Skeletal muscle satellite cell (primary cell): ENCODE measurements around the gene DNAJA4.
"Not testable (repeated sequence)": the region's sequence is repeated elsewhere in the genome, so short reads cannot be mapped to it uniquely, and the experiment has no call there.

ENCODE experiments used
- H3K27me3 ChIP-seq: 2 replicates; pipeline ENCODE4 v1.7.0; 2013; ENCODE audit warnings: low read length; ENCODE audit not compliant: control insufficient read depth, insufficient read depth
- H3K36me3 ChIP-seq: 2 replicates; pipeline ENCODE4 v1.7.0; 2013; ENCODE audit warnings: mild to moderate bottlenecking, control low read depth, low read length; ENCODE audit not compliant: insufficient read depth
- H3K4me1 ChIP-seq: 2 replicates; pipeline ENCODE4 v1.7.0; 2013; ENCODE audit warnings: low read length; ENCODE audit not compliant: control insufficient read depth, insufficient read depth
- H3K4me2 ChIP-seq: 2 replicates; pipeline ENCODE4 v1.7.0; 2013; ENCODE audit warnings: mild to moderate bottlenecking, low read length
- H3K4me3 ChIP-seq: 2 replicates; pipeline ENCODE4 v1.7.0; 2013; ENCODE audit warnings: low read length
- H3K9ac ChIP-seq: 2 replicates; pipeline ENCODE4 v1.7.0; 2013; ENCODE audit warnings: mild to moderate bottlenecking, low read depth, low read length, moderate library complexity
- H3K9me3 ChIP-seq: replicated peaks from 2 replicates; pipeline ENCODE4 v1.7.0; 2013; ENCODE audit warnings: mild to moderate bottlenecking, control low read depth, low read length

Gene DNAJA4

DNA sequence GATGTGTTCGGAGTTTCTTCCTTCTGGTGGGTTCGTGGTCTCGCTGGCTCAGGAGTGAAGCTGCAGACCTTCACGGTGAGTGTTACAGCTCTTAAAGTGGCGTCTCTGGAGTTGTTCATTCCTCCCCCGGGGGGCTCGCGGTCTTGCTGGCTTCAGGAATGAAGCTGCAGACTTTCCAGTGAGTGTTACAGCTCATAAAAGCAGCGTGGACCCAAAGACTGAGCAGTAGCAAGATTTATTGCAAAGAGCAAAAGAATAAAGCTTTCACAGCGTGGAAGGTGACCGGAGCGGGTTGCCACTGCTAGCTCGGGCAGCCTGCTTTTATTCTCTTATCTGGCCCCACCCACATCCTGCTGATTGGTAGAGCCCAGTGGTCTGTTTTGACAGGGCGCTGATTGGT lies 19.0 kb upstream of the DNAJA4 start:
- H3K9ac ChIP-seq, H3K9me3 ChIP-seq, H3K4me1 ChIP-seq, H3K36me3 ChIP-seq, H3K27me3 ChIP-seq, H3K4me3 ChIP-seq, H3K4me2 ChIP-seq: not testable (repeated sequence)

DNA sequence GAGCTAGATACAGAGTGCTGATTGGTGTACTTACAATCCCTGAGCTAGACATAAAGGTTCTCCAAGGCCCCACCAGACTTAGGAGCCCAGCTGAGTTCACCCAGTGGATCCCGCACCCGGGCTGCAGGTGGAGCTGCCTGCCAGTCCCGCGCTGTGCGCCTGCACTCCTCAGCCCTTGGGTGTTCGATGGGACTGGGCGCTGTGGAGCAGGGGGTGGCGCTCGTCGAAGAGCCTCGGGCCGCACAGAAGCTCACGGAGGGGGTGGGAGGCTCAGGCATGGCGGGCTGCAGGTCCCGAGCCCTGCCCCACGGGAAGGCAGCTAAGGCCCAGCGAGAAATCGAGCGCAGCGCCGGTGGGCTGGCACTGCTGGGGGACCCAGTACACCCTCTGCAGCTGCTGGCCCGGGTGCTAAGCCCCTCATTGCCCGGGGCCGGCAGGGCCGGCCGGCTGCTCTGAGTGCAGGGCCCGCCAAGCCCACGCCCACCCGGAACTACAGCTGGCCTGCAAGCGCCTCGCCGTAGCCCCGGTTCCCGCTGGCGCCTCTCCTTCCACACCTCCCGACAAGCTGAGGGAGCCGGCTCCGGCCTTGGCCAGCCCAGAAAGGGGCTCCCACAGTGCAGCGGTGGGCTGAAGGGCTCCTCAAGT lies 18.3 kb upstream of the DNAJA4 start:
- not testable (repeated sequence) for H3K36me3 ChIP-seq, H3K9ac ChIP-seq, H3K4me2 ChIP-seq, H3K4me1 ChIP-seq, H3K9me3 ChIP-seq, H3K4me3 ChIP-seq
- H3K27me3 ChIP-seq, result peaks cover 13% of the 10 kb centered on the region

DNA sequence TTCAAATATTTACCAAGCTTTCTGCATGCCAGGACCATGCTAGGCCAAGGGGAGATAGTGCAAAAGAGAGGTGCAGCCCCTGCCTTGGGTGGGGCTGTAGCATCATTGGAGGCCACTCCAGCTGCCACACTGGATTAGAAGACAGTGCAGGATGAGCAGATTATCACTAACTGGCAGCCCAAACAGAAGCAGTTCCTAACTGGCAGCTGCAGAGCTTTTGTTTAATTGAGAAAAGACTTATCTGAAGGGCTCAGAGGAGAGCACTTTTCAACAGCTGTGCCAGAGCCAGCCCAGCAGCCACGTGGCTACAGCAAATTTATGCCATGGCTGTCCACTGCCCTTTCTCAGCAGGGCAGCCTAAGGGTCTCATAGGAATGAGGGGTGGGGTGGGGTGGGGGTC lies 16.5 kb upstream of the DNAJA4 start:
- Histone ChIP-seq H3K27me3 (peaks cover 11% of the 10 kb centered on the region), H3K4me2 (no peak overlapping the region), H3K9ac (no peak overlapping the region), H3K4me1 (no peaks in the 10 kb centered on the region), H3K36me3 (no peaks in the 10 kb centered on the region), H3K4me3 (no peak overlapping the region), H3K9me3 (no peaks in the 10 kb centered on the region)

DNA sequence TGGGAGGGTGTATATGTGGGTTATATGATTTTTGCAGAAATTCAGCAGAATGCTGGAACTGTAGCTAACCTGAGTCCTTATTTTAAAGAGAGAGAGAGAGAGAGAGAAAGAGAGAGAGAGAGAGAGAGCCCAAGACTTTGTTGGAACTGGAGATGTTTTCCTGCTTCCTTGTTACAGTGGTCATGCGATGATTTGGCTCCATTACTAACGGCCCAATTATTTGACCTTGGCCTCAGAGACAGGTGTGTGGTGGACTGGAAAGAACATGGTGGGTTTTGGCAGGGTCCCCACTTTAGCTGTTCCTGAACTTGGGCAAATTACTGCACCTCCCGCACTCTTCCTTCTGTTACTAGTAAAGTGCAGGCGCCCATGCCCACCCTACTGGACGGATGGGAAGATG lies 15.2 kb upstream of the DNAJA4 start:
- Histone ChIP-seq H3K4me3 (no peak overlapping the region), H3K9me3 (no peaks in the 10 kb centered on the region), H3K4me2 (no peak overlapping the region), H3K27me3 (peaks cover 11% of the 10 kb centered on the region), H3K36me3 (no peaks in the 10 kb centered on the region), H3K9ac (no peak overlapping the region), H3K4me1 (no peaks in the 10 kb centered on the region)

DNA sequence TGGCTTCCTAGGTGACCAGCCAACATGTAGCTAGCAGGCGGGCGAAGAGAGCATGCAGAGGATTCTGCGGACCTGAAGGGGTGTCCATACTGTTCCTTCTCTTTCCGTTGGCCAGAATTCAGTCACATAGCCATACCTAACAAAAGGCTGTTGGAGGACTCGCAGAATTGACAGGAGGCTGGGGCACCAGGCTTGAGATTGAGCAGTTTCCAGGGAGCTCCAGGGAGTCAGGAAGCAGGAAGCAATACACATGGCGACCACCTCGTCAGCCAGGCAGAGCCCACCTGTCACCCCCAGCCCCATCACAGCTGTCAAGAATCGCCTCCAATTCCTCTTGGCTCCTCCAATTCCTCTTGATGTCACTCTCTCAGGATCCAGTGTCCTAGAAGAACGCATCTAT lies 13.2 kb upstream of the DNAJA4 start:
- Histone ChIP-seq H3K4me3 (no peak overlapping the region), H3K4me2 (no peak overlapping the region), H3K9ac (no peak overlapping the region), H3K27me3 (peaks cover 17% of the 10 kb centered on the region), H3K4me1 (no peaks in the 10 kb centered on the region), H3K9me3 (no peaks in the 10 kb centered on the region), H3K36me3 (no peaks in the 10 kb centered on the region)

DNA sequence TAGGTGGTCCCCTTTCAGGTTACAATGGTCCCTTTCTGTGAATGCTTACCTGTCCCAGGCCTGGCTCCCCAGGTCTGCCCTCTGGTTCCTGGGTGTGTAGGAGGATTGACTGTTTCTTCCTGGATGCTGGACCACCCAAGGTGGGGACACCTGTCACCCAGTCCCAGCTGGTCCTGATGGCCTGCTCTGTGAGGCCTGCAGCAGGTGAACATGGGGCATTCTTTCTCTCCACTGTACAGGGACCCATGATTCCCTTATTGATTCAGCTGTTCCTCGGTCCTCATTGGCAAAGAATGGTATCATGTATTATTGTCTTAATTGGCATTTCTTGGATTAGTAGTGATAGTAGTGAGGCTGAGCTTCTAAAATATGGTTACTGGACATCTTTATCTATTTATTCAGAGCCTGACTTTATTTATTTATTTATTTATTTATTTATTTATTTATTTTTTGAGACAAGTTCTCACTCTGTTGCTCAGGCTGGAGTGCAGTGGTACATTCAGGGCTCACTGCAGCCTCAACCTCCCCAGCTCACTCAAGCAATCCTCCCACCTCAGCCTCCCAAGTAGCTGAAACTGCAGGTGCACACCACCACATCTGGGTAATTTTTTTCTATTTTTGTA lies 8.8 kb upstream of the DNAJA4 start:
- no peak overlapping the region for H3K4me2 ChIP-seq
- no peaks in the 10 kb centered on the region for H3K4me1 ChIP-seq
- no peak overlapping the region for H3K4me3 ChIP-seq
- H3K9ac ChIP-seq, result no peak overlapping the region
- H3K27me3 ChIP-seq, result peaks cover 40% of the 10 kb centered on the region
- no peaks in the 10 kb centered on the region for H3K9me3 ChIP-seq
- H3K36me3 ChIP-seq, result no peaks in the 10 kb centered on the region

DNA sequence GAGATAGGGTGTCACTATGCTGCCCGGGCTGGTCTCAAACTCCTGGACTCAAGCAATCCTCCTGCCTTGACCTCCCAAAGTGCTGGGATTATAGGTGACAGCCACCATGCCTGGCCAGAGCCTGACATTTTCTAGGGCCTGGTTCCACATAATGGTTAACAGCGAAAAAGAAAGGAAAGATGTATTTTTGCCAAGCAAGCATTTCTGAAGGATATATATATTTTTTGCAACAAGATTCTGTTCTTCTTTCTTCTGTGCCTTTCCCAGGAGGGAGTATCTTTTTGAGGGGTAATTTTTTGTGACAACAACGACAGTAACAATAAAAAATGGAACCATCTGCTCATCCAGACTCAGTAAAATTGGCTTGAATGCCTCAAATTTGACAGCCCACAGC lies 8.3 kb upstream of the DNAJA4 start:
- Histone ChIP-seq H3K27me3 (peaks cover 35% of the 10 kb centered on the region), H3K4me2 (no peak overlapping the region)

DNA sequence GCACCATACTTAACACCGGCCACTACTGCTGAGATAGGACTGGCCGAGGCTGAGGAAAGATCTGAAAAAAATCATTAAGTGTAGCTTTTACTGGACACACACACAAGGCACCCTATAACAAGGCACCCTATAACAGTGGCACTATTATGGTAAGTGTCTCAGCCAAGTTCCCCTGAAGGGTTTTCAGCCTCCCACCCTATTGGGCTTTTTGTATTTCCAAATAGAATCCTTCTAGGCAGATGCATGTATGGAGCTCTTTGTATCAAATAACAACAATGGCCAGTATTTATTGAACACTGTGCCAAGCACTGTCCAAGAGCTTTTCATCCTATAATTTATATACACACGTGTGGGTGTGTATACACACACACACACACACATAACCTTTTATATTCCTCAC lies 6.7 kb upstream of the DNAJA4 start:
- H3K4me1 ChIP-seq, result no peaks in the 10 kb centered on the region
- peaks cover 29% of the 10 kb centered on the region for H3K27me3 ChIP-seq
- H3K4me3 ChIP-seq, result no peak overlapping the region
- no peak overlapping the region for H3K4me2 ChIP-seq
- H3K9me3 ChIP-seq, result no peaks in the 10 kb centered on the region
- no peak overlapping the region for H3K9ac ChIP-seq
- no peaks in the 10 kb centered on the region for H3K36me3 ChIP-seq

More for the DNA sequence above, 8.3 kb upstream of the DNAJA4 start:
- no peaks in the 10 kb centered on the region for H3K4me1 ChIP-seq
- no peak overlapping the region for H3K9ac ChIP-seq
- no peaks in the 10 kb centered on the region for H3K9me3 ChIP-seq
- no peaks in the 10 kb centered on the region for H3K36me3 ChIP-seq
- no peak overlapping the region for H3K4me3 ChIP-seq

DNA sequence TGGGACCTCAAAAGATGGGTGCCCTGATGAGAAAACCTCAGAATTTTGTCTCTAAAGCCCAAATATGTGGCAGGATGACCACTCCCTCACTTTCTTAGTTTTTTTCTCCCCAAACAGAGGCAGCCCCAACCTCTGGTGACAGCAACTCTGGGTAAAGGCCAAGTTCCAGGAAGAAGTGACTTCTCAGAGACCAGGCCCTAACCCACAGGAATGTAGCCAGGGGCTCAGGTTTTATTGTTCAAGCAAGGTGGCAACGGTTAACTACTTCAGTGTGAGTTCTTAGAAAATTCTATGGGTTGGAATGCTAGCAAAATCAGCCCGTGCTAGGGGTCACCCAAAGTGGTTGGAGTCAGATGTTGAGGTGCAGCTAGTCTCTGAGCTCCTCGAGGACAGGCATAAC lies 5.1 kb upstream of the DNAJA4 start:
- no peaks in the 10 kb centered on the region for H3K9me3 ChIP-seq
- H3K36me3 ChIP-seq, result no peaks in the 10 kb centered on the region
- H3K4me2 ChIP-seq, result no peak overlapping the region
- no peak overlapping the region for H3K9ac ChIP-seq
- H3K27me3 ChIP-seq, result peaks cover 29% of the 10 kb centered on the region
- no peak overlapping the region for H3K4me3 ChIP-seq
- H3K4me1 ChIP-seq, result no peaks in the 10 kb centered on the region

DNA sequence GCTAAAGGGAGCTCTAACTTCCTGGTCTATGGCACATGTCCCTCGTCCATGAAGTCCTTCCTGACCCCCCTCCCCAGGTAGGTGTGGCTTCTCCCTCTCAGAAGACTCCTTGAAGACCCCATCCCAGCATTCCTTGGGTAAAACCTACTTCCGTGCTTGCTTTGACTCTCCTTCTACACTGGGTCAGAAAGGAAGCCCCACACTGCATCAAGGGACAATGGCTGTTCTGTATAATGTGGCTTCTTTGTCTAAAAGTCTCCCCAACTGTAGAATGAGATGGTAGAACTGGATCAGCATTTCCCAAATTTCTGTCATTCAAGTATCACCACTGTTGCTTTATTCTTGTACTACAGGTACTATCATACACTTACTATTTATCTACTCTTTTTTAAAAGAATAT lies 3.9 kb upstream of the DNAJA4 start:
- Histone ChIP-seq H3K27me3 (peaks cover 28% of the 10 kb centered on the region), H3K4me2 (no peak overlapping the region), H3K9ac (no peak overlapping the region), H3K4me3 (no peak overlapping the region), H3K4me1 (peaks cover 9% of the 10 kb centered on the region), H3K36me3 (no peaks in the 10 kb centered on the region), H3K9me3 (no peaks in the 10 kb centered on the region)

DNA sequence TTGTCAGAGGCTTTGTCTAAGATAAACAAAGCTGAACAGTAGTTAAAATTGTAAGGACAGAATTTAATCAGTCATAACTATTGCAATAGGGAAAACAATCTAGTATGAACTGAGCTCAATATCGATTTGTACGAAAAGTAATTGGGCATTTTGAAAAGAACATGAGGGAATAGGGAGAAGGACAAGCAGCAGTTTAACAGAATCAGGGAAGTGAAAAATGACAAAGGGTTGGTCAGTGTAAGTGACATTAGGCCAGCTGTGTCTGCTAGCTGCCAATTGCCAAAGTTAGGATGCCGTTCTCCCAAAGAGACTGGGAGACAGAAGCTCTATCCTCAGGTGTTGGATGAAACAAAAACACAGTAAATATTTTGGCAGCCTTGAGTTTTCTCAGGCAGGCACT lies 3.3 kb upstream of the DNAJA4 start:
- H3K4me2 ChIP-seq, result no peak overlapping the region
- no peaks in the 10 kb centered on the region for H3K36me3 ChIP-seq
- no peak overlapping the region for H3K4me3 ChIP-seq
- peaks cover 11% of the 10 kb centered on the region for H3K4me1 ChIP-seq
- peaks cover 28% of the 10 kb centered on the region for H3K27me3 ChIP-seq
- no peaks in the 10 kb centered on the region for H3K9me3 ChIP-seq
- no peak overlapping the region for H3K9ac ChIP-seq

DNA sequence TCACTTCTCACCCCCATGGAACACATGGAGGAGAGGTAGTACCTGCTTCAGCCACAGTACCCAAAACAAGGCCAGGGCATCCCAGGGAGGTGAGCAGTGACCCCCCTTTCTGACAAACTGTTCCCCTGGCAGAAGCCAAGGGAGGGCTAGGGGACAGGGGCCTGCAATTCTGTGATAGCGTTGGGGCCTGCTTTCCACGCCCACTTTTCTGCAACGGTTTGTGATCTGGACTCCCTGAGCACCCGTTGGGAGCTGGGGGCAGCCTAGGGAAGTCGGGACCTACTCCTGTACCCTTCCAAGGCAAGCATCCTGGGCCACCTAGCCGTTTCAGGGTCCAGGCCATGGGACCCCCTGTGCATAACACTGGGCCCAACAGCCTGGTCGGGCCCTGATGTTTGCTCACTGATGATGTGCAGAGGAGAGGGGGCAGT lies 996 bp upstream of the DNAJA4 start:
- H3K9me3 ChIP-seq, result no peaks in the 10 kb centered on the region
- H3K4me2 ChIP-seq, result no peak overlapping the region
- no peak overlapping the region for H3K9ac ChIP-seq
- no peak overlapping the region for H3K4me3 ChIP-seq
- H3K4me1 ChIP-seq, result peaks cover 11% of the 10 kb centered on the region
- H3K36me3 ChIP-seq, result no peaks in the 10 kb centered on the region
- peaks cover 19% of the 10 kb centered on the region for H3K27me3 ChIP-seq
